Stimulated activated effector memory CD8-positive, alpha-beta T cell treated with anti-CD3 and anti-CD28 coated beads, Interleukin-12 subunit alpha, Interleukin-12 subunit beta, amount 100 ng/mL, for 72 hours (primary cell): ENCODE measurements around the gene APLP2.

Source experiments
- ATAC-seq: fragments of 150-1000 bp; cut with Tn5 transposase; 2 replicates; pipeline ENCODE4 v1.10.0; 2021
- DNase-seq, 2 donors: peaks; one replicate each; pipeline ENCODE4 v3.0.0; 2021 to 2022; ENCODE audit warnings: low spot score in 2 of 2
- H3K27ac Mint-ChIP-seq: one replicate; pipeline ENCODE4 v1.8.0; 2022; ENCODE audit warnings: mild to moderate bottlenecking, mixed read lengths
- H3K36me3 Mint-ChIP-seq: one replicate; pipeline ENCODE4 v1.8.0; 2022; ENCODE audit warnings: mild to moderate bottlenecking, mixed read lengths
- H3K4me1 Mint-ChIP-seq: one replicate; pipeline ENCODE4 v1.8.0; 2022; ENCODE audit warnings: mixed read lengths
- H3K4me3 Mint-ChIP-seq: one replicate; pipeline ENCODE4 v1.8.0; 2022; ENCODE audit warnings: mild to moderate bottlenecking, mixed read lengths
- H3K9me3 Mint-ChIP-seq: one replicate; pipeline ENCODE4 v1.8.0; 2022; ENCODE audit warnings: mixed read lengths

APLP2 gene

DNA sequence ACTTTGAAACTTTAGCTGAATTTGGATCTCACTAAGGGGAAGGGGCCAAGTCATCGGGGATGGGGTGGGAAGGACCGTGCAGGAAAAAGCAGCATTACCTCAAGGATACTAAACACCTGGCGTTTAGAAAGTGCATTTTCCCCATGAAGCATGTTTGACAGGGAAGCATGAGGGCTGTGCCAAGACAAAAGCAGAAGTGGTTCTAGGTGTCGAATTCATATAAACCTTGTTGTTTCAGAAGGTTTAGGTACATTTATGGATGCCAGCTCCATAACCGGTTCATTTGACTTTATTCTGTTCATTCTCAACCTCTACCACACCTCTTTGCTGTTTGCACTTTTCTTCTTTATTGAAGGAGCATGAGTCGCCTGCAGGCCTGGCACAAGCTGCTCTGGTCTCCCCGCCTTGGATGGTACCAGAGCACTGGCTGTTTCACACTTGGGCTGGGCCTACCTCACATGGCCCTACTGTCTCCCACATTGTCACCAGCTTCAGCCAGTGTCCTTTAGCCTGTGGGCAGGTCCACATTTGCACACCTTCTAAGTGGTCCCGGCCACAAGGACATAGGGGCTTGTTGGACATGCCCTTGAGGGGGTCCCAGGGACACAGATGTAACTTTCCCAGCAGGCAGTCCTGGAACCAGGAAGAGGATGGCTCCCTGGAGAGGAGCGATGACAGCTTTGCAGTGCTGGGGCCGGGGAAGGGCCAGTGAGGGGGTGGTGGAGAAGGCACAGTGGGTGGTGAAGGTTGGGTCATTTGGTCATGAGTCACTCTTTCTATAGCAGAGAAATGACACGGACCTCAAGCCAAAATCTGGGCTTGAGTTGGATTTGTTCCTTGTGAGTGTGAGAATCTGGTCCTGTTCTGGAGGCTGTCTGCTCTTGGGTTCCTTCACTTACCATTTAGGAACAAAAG is 86.7 kb downstream of the APLP2 start:
- Mint-ChIP-seq H3K36me3 (no peaks in the 10 kb centered on the region), H3K9me3 (no peaks in the 10 kb centered on the region), H3K4me1 (peaks cover 20% of the 10 kb centered on the region), H3K27ac (no peak overlapping the region), H3K4me3 (no peak overlapping the region)
- ATAC-seq = no peak
- DNase-seq = no peak

DNA sequence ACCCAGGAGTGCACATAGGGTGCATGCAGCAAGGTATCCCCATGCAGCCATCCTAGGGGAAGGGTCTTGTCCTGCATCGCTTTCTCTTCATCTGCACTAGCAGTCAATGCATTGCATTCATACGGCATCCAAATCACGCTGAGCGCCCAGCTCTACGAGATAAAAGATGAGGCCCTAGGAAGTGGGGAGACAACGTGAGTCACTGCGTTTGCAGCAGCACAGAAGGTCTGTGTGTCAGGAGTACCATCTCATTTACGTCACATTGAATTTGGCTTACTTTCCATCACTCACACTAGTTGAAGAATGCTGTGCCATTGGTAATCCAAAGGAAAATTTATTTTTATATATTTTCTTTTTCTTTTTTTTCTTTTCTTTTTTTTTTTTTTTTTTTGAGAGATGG is 87.4 kb downstream of the APLP2 start:
- Mint-ChIP-seq H3K4me1 (peaks cover 24% of the 10 kb centered on the region), H3K4me3 (no peak overlapping the region), H3K27ac (no peak overlapping the region), H3K36me3 (no peaks in the 10 kb centered on the region), H3K9me3 (no peaks in the 10 kb centered on the region)
- no peak for ATAC-seq
- no peak for DNase-seq

- no peaks in the 10 kb centered on the region for H3K9me3 Mint-ChIP-seq
- H3K27ac Mint-ChIP-seq = no peak overlapping the region
- DNase-seq (no peak), ATAC-seq (no peak)
- peaks cover 24% of the 10 kb centered on the region for H3K4me1 Mint-ChIP-seq
- H3K4me3 Mint-ChIP-seq = no peak overlapping the region
- H3K36me3 Mint-ChIP-seq = no peaks in the 10 kb centered on the region
Observed at GRCh38 chr11:130157840-130158239, 88.1 kb downstream of the APLP2 start.

- ATAC-seq (no peak), DNase-seq (no peak)
- Mint-ChIP-seq H3K9me3 (no peaks in the 10 kb centered on the region), H3K36me3 (no peaks in the 10 kb centered on the region), H3K4me1 (peaks cover 24% of the 10 kb centered on the region), H3K27ac (no peak overlapping the region), H3K4me3 (peak overlapping the region; percentile 49)
Observed at GRCh38 chr11:130159139-130159538, 89.4 kb downstream of the APLP2 start.

- Mint-ChIP-seq H3K9me3 (no peaks in the 10 kb centered on the region), H3K4me1 (peaks cover 24% of the 10 kb centered on the region), H3K4me3 (peak within 1 kb of the TSS; percentile 49), H3K36me3 (no peaks in the 10 kb centered on the region), H3K27ac (no peak within 1 kb of the TSS)
- ATAC-seq = no peak
- no peak for DNase-seq
Observed at GRCh38 chr11:130159657-130160497, 90.2 kb downstream of the APLP2 start, which contains the start of gene ST14. Gene ST14 (plus strand): TSS chr11:130159782. CDS start chr11:130159980, 198 bp downstream.

GRCh38 chr11:130160498-130161155 is 90.9 kb downstream of the APLP2 start:
- Mint-ChIP-seq H3K9me3 (no peaks in the 10 kb centered on the region), H3K27ac (no peak overlapping the region), H3K4me1 (peaks cover 24% of the 10 kb centered on the region), H3K4me3 (peak overlapping the region; percentile 33), H3K36me3 (no peaks in the 10 kb centered on the region)
- ATAC-seq = no peak
- no peak for DNase-seq

GRCh38 chr11:130161441-130162145 is 91.9 kb downstream of the APLP2 start:
- ATAC-seq = no peak
- Mint-ChIP-seq H3K36me3 (no peaks in the 10 kb centered on the region), H3K9me3 (no peaks in the 10 kb centered on the region), H3K4me1 (peaks cover 21% of the 10 kb centered on the region), H3K27ac (no peak overlapping the region), H3K4me3 (no peak overlapping the region)
- DNase-seq = no peak

DNA sequence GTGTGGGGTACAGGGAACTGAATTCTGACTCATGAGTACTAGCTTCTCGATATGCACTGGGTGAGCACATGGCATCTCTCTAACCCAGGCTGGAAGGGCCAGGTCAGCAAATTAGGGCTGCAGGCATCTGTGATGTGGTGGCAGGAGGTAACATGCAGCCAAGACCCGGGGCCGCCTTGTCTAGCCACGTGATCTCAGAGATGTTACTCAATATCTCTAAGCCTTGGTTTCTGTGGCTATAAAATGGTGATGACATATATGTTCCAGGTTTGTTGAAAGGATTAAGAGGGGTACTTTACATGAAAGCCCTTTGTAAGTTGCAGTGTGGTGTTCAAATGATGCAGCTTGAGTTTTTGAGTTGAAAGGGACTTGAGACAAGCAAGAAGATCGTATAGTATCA is 93.0 kb downstream of the APLP2 start:
- Mint-ChIP-seq H3K36me3 (no peaks in the 10 kb centered on the region), H3K9me3 (no peaks in the 10 kb centered on the region), H3K4me3 (no peak overlapping the region), H3K27ac (no peak overlapping the region), H3K4me1 (peaks cover 20% of the 10 kb centered on the region)
- no peak for DNase-seq
- peak; percentile 58 for ATAC-seq

- Mint-ChIP-seq H3K9me3 (no peaks in the 10 kb centered on the region), H3K4me1 (peaks cover 18% of the 10 kb centered on the region), H3K27ac (no peak overlapping the region), H3K4me3 (no peak overlapping the region), H3K36me3 (no peaks in the 10 kb centered on the region)
- DNase-seq = no peak
- ATAC-seq = no peak
Observed at GRCh38 chr11:130163346-130164220, 93.9 kb downstream of the APLP2 start.

DNA sequence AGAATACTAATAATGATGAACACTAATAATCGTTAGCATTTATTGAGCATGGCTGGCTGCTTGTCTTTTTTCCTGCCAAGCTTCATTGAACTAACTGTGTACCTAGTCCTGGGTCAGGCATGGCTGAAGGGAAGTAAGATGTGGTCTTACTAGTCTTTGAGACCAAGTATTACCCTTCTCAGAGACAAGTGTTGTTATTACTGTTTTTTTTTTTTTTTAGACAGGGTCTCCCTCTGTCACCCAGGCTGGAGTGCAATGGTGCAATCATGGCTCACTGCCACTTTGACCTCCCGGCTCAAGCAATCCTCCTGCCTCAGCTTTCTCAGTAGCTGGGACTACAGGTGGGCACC is 94.5 kb downstream of the APLP2 start:
- no peak for ATAC-seq
- Mint-ChIP-seq H3K9me3 (no peaks in the 10 kb centered on the region), H3K4me1 (peaks cover 11% of the 10 kb centered on the region), H3K27ac (no peak overlapping the region), H3K36me3 (no peaks in the 10 kb centered on the region), H3K4me3 (no peak overlapping the region)
- no peak for DNase-seq

GRCh38 chr11:130165601-130166456 is 96.1 kb downstream of the APLP2 start:
- no peaks in the 10 kb centered on the region for H3K36me3 Mint-ChIP-seq
- ATAC-seq (no peak), DNase-seq (no peak)
- H3K9me3 Mint-ChIP-seq = no peaks in the 10 kb centered on the region
- H3K4me3 Mint-ChIP-seq = no peak overlapping the region
- H3K4me1 Mint-ChIP-seq = peaks cover 9% of the 10 kb centered on the region
- no peak overlapping the region for H3K27ac Mint-ChIP-seq

DNA sequence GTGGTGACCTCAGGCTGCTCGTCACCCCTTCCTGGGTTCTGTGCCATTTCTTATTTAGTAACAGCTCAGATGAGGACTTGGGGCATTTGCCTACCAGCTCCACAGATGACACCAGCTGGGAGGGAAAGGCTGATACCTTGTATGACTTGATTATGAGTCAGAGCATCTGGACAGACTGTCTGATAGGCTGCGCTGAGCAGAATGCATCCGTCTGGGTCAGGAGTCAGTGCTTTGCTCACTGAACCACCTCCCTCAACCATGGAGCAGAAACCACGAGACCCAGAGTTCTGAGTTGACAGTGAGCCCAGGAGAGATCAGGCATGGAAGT is 96.7 kb downstream of the APLP2 start:
- Mint-ChIP-seq H3K27ac (no peak overlapping the region), H3K4me3 (no peak overlapping the region), H3K36me3 (no peaks in the 10 kb centered on the region), H3K4me1 (peaks cover 4% of the 10 kb centered on the region), H3K9me3 (no peaks in the 10 kb centered on the region)
- no peak for DNase-seq
- peak; percentile 89 for ATAC-seq

GRCh38 chr11:130167146-130167545 is 97.5 kb downstream of the APLP2 start:
- DNase-seq (no peak), ATAC-seq (no peak)
- no peaks in the 10 kb centered on the region for H3K4me1 Mint-ChIP-seq
- H3K27ac Mint-ChIP-seq = no peak overlapping the region
- H3K36me3 Mint-ChIP-seq = no peaks in the 10 kb centered on the region
- no peaks in the 10 kb centered on the region for H3K9me3 Mint-ChIP-seq
- H3K4me3 Mint-ChIP-seq = no peak overlapping the region
